ENCODE measurements around the gene SSR2. TPM values are rescaled to one million over a fixed set of nuclear protein-coding genes. Genes with fewer than 3 reads are reported as not detected.

Gene SSR2
- total and polyA plus RNA-seq, 9 donors, result 210 to 323 (median 265) TPM

- H3K27ac ChIP-seq (ENCODE audit: low read length), result no peak overlapping the region
- no peaks in the 10 kb centered on the region for H3K27me3 ChIP-seq (ENCODE audit: control insufficient read depth, insufficient read depth, low read length)
- H3K4me3 ChIP-seq (ENCODE audit: low read length), result no peak overlapping the region
- H3K9me3 ChIP-seq (replicated peaks; ENCODE audit: control insufficient read depth, low read depth, low read length), result no peaks in the 10 kb centered on the region
- DNase-seq, result no peak
- 78% methylated on average over 2 of the region's 3 CpGs for WGBS (ENCODE audit: insufficient coverage)
- H3K36me3 ChIP-seq (ENCODE audit: control insufficient read depth, insufficient read depth, low read length), result peaks cover 20% of the 10 kb centered on the region
- H3K4me1 ChIP-seq (ENCODE audit: control insufficient read depth, insufficient read depth, low read length), result no peaks in the 10 kb centered on the region
Measured at GRCh38 chr1:156062189-156062588, 41.4 kb upstream of the SSR2 start.

- Histone ChIP-seq H3K27ac (ENCODE audit: low read length) (no peak within 1 kb of the TSS), H3K4me3 (ENCODE audit: low read length) (no peak within 1 kb of the TSS), H3K9me3 (replicated peaks; ENCODE audit: control insufficient read depth, low read depth, low read length) (no peaks in the 10 kb centered on the region), H3K27me3 (ENCODE audit: control insufficient read depth, insufficient read depth, low read length) (no peaks in the 10 kb centered on the region), H3K36me3 (ENCODE audit: control insufficient read depth, insufficient read depth, low read length) (peaks cover 23% of the 10 kb centered on the region), H3K4me1 (ENCODE audit: control insufficient read depth, insufficient read depth, low read length) (no peaks in the 10 kb centered on the region)
- WGBS (ENCODE audit: insufficient coverage), result 42% methylated on average over 6 of the region's 11 CpGs
- no peak for DNase-seq
Measured at GRCh38 chr1:156060937-156061636, 40.3 kb upstream of the SSR2 start, which contains the start of gene RAB25. TSS of gene RAB25 (plus strand) at chr1:156061160. CDS start at chr1:156061401, 241 bp downstream.

GRCh38 chr1:156056326-156056849, 35.6 kb upstream of the SSR2 start:
- peaks cover 23% of the 10 kb centered on the region for H3K4me1 ChIP-seq (ENCODE audit: control insufficient read depth, insufficient read depth, low read length)
- WGBS (ENCODE audit: insufficient coverage), result no CpG with 5 or more reads among the region's 1 CpG
- no peak for DNase-seq
- no peak overlapping the region for H3K4me3 ChIP-seq (ENCODE audit: low read length)
- peaks cover 23% of the 10 kb centered on the region for H3K36me3 ChIP-seq (ENCODE audit: control insufficient read depth, insufficient read depth, low read length)
- H3K9me3 ChIP-seq (replicated peaks; ENCODE audit: control insufficient read depth, low read depth, low read length), result no peaks in the 10 kb centered on the region
- no peak overlapping the region for H3K27ac ChIP-seq (ENCODE audit: low read length)
- H3K27me3 ChIP-seq (ENCODE audit: control insufficient read depth, insufficient read depth, low read length), result no peaks in the 10 kb centered on the region

GRCh38 chr1:156055281-156056048, 34.7 kb upstream of the SSR2 start:
- Histone ChIP-seq H3K27ac (ENCODE audit: low read length) (peak overlapping the region; percentile 67), H3K27me3 (ENCODE audit: control insufficient read depth, insufficient read depth, low read length) (no peaks in the 10 kb centered on the region), H3K9me3 (replicated peaks; ENCODE audit: control insufficient read depth, low read depth, low read length) (no peaks in the 10 kb centered on the region), H3K36me3 (ENCODE audit: control insufficient read depth, insufficient read depth, low read length) (peaks cover 30% of the 10 kb centered on the region), H3K4me1 (ENCODE audit: control insufficient read depth, insufficient read depth, low read length) (peaks cover 31% of the 10 kb centered on the region), H3K4me3 (ENCODE audit: low read length) (peak overlapping the region; percentile 89)
- no peak for DNase-seq
- 14% methylated on average over 1 of the region's 17 CpGs for WGBS (ENCODE audit: insufficient coverage)

- peak within 1 kb of the TSS; percentile 89 for H3K4me3 ChIP-seq (ENCODE audit: low read length)
- peaks cover 33% of the 10 kb centered on the region for H3K4me1 ChIP-seq (ENCODE audit: control insufficient read depth, insufficient read depth, low read length)
- H3K27ac ChIP-seq (ENCODE audit: low read length), result peak within 1 kb of the TSS; percentile 100
- H3K27me3 ChIP-seq (ENCODE audit: control insufficient read depth, insufficient read depth, low read length), result no peaks in the 10 kb centered on the region
- H3K36me3 ChIP-seq (ENCODE audit: control insufficient read depth, insufficient read depth, low read length), result peaks cover 38% of the 10 kb centered on the region
- no peaks in the 10 kb centered on the region for H3K9me3 ChIP-seq (replicated peaks; ENCODE audit: control insufficient read depth, low read depth, low read length)
- WGBS (ENCODE audit: insufficient coverage), result under 1% methylated on average over 44 of the region's 53 CpGs
- peak; percentile 100 for DNase-seq
Measured at GRCh38 chr1:156054500-156055280, 33.9 kb upstream of the SSR2 start, which contains the start of gene LAMTOR2. TSS of gene LAMTOR2 (plus strand) at chr1:156054782. CDS start at chr1:156054890, 108 bp downstream.

- Histone ChIP-seq H3K36me3 (ENCODE audit: control insufficient read depth, insufficient read depth, low read length) (peaks cover 41% of the 10 kb centered on the region), H3K4me3 (ENCODE audit: low read length) (peak within 1 kb of the TSS; percentile 89), H3K27me3 (ENCODE audit: control insufficient read depth, insufficient read depth, low read length) (no peaks in the 10 kb centered on the region), H3K9me3 (replicated peaks; ENCODE audit: control insufficient read depth, low read depth, low read length) (no peaks in the 10 kb centered on the region), H3K27ac (ENCODE audit: low read length) (peak within 1 kb of the TSS; percentile 100), H3K4me1 (ENCODE audit: control insufficient read depth, insufficient read depth, low read length) (peaks cover 33% of the 10 kb centered on the region)
- peak; percentile 96 for DNase-seq
- WGBS (ENCODE audit: insufficient coverage), result under 1% methylated on average over 26 of the region's 49 CpGs
Measured at GRCh38 chr1:156053768-156054499, 33.2 kb upstream of the SSR2 start, which contains the start of gene UBQLN4. TSS of gene UBQLN4 (minus strand) at chr1:156053798. CDS start at chr1:156053701, 97 bp downstream.

GRCh38 chr1:156052862-156053767, 32.4 kb upstream of the SSR2 start:
- peak overlapping the region; percentile 87 for H3K4me3 ChIP-seq (ENCODE audit: low read length)
- no peaks in the 10 kb centered on the region for H3K9me3 ChIP-seq (replicated peaks; ENCODE audit: control insufficient read depth, low read depth, low read length)
- WGBS (ENCODE audit: insufficient coverage), result 0% methylated on average over 26 of the region's 63 CpGs
- DNase-seq, result peak; percentile 84
- peaks cover 42% of the 10 kb centered on the region for H3K36me3 ChIP-seq (ENCODE audit: control insufficient read depth, insufficient read depth, low read length)
- H3K27ac ChIP-seq (ENCODE audit: low read length), result peak overlapping the region; percentile 89
- H3K27me3 ChIP-seq (ENCODE audit: control insufficient read depth, insufficient read depth, low read length), result no peaks in the 10 kb centered on the region
- peaks cover 33% of the 10 kb centered on the region for H3K4me1 ChIP-seq (ENCODE audit: control insufficient read depth, insufficient read depth, low read length)

- WGBS (ENCODE audit: insufficient coverage), result 60% methylated on average over 1 of the region's 7 CpGs
- peak overlapping the region; percentile 81 for H3K27ac ChIP-seq (ENCODE audit: low read length)
- H3K36me3 ChIP-seq (ENCODE audit: control insufficient read depth, insufficient read depth, low read length), result peaks cover 37% of the 10 kb centered on the region
Measured at GRCh38 chr1:156051011-156051725, 30.4 kb upstream of the SSR2 start.

More at GRCh38 chr1:156051011-156051725, 30.4 kb upstream of the SSR2 start:
- DNase-seq, result no peak
- no peak overlapping the region for H3K4me3 ChIP-seq (ENCODE audit: low read length)
- no peaks in the 10 kb centered on the region for H3K9me3 ChIP-seq (replicated peaks; ENCODE audit: control insufficient read depth, low read depth, low read length)
- peaks cover 33% of the 10 kb centered on the region for H3K4me1 ChIP-seq (ENCODE audit: control insufficient read depth, insufficient read depth, low read length)
- H3K27me3 ChIP-seq (ENCODE audit: control insufficient read depth, insufficient read depth, low read length), result no peaks in the 10 kb centered on the region
